Astrocyte (in vitro differentiated cells and primary cell): Measurements from ENCODE around the gene CCDC34. TPM values are rescaled to one million over a fixed set of nuclear protein-coding genes. Genes with fewer than 3 reads are reported as not detected.

Experiments
- DNase-seq: peaks from one replicate; pipeline ENCODE4 v3.0.0-alpha.2; 2010; ENCODE audit warnings: low read depth
- FAIRE-seq: peaks from 2 replicates; lab custom pipeline; 2011; peaks lifted over from hg19 to GRCh38; lab: Jason Lieb, UNC
- H2AFZ ChIP-seq: 2 replicates; pipeline ENCODE4 v1.6.0; 2012; ENCODE audit warnings: low read depth, low read length, inconsistent platforms
- H3K27ac ChIP-seq: 2 replicates; pipeline ENCODE4 v1.5.1; 2011; ENCODE audit warnings: low read depth, low read length, inconsistent platforms
- H3K27me3 ChIP-seq: 2 replicates; pipeline ENCODE4 v1.6.0; 2011; ENCODE audit warnings: low read length, inconsistent platforms; ENCODE audit not compliant: insufficient read depth
- H3K36me3 ChIP-seq: 2 replicates; pipeline ENCODE4 v1.5.1; 2011; ENCODE audit warnings: low read length, inconsistent platforms; ENCODE audit not compliant: insufficient read depth
- H3K4me1 ChIP-seq: 2 replicates; pipeline ENCODE4 v1.5.1; 2011; ENCODE audit warnings: low read length, inconsistent platforms; ENCODE audit not compliant: insufficient read depth
- H3K4me2 ChIP-seq: 2 replicates; pipeline ENCODE4 v1.6.0; 2012; ENCODE audit warnings: low read length, inconsistent platforms
- H3K4me3 ChIP-seq: 2 replicates; pipeline ENCODE4 v1.5.1; 2011; ENCODE audit warnings: low read depth, mild to moderate bottlenecking, low read length, inconsistent platforms; ENCODE audit not compliant: insufficient read depth
- H3K79me2 ChIP-seq: 2 replicates; pipeline ENCODE4 v1.6.0; 2012; ENCODE audit warnings: mild to moderate bottlenecking, low read length, inconsistent platforms; ENCODE audit not compliant: insufficient read depth
- H3K9ac ChIP-seq: 2 replicates; pipeline ENCODE4 v1.6.0; 2012; ENCODE audit warnings: mild to moderate bottlenecking, low read length, inconsistent platforms
- H3K9me3 ChIP-seq: 2 replicates; pipeline ENCODE4 v1.5.1; 2012; ENCODE audit warnings: low read depth, mild to moderate bottlenecking, low read length, inconsistent platforms; ENCODE audit not compliant: insufficient read depth
- H4K20me1 ChIP-seq: 2 replicates; pipeline ENCODE4 v1.6.0; 2012; ENCODE audit warnings: low read length, inconsistent platforms; ENCODE audit not compliant: insufficient read depth
- H3K27ac Mint-ChIP-seq: one replicate; pipeline ENCODE4 v1.8.0; 2021; ENCODE audit warnings: mild to moderate bottlenecking, mixed read lengths; ENCODE audit not compliant: unreplicated experiment
- H3K27me3 Mint-ChIP-seq: one replicate; pipeline ENCODE4 v1.8.0; 2021; ENCODE audit warnings: low read depth, mixed read lengths; ENCODE audit not compliant: unreplicated experiment
- H3K36me3 Mint-ChIP-seq: one replicate; pipeline ENCODE4 v1.8.0; 2021; ENCODE audit warnings: low read depth, mixed read lengths; ENCODE audit not compliant: unreplicated experiment
- H3K4me1 Mint-ChIP-seq: one replicate; pipeline ENCODE4 v1.8.0; 2021; ENCODE audit warnings: low read depth, mixed read lengths; ENCODE audit not compliant: unreplicated experiment
- H3K4me3 Mint-ChIP-seq: one replicate; pipeline ENCODE4 v1.8.0; 2021; ENCODE audit warnings: mild to moderate bottlenecking, moderate library complexity, mixed read lengths; ENCODE audit not compliant: unreplicated experiment
- H3K9me3 Mint-ChIP-seq: one replicate; pipeline ENCODE4 v1.8.0; 2021; ENCODE audit warnings: mild to moderate bottlenecking, mixed read lengths; ENCODE audit not compliant: unreplicated experiment
- CTCF ChIP-seq: IDR thresholded peaks from 2 replicates; pipeline ENCODE4 v1.5.1; 2011; ENCODE audit warnings: low read depth, mild to moderate bottlenecking, inconsistent platforms, low read length, moderate library complexity; ENCODE audit not compliant: insufficient read depth
- EZH2 ChIP-seq: IDR thresholded peaks from 2 replicates; pipeline ENCODE4 v1.6.1; 2012; ENCODE audit warnings: mild to moderate bottlenecking, low read length, inconsistent platforms; ENCODE audit not compliant: insufficient read depth
- total RNA-seq: library from RNA; stranded (reverse); gene quantifications from 2 replicates; pipeline ENCODE4 v1.2.1, GENCODE V29; 2021

Gene CCDC34
- total RNA-seq, 1 donor from 2014 or later = 12.8 TPM

DNA sequence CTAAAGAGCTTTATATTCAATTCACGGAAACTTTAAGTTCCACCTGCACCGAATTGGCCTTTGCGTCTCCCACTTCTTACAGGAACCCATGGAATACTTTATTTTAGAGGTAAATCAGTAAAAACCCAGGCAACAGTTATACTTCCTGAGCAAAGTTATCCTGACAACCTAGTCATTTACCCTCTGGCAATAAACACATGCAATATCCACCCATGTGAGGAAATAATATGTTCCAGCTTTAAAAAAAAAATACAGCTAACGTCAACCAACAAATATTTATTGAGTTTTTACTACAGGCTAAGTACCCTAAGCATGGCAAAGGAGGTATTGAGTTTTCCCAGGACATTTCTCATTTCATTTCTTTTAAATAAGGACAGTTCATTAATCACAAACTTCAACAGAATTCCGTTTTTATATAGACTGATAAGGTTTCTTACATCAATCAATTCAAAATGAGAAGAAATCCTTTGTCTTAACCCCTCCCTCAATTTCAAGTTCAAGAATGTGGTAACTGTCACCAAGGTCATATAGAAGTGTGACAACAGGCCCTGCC lies 38.3 kb upstream of the CCDC34 start:
- H3K9me3 ChIP-seq = no peaks in the 10 kb centered on the region
- DNase-seq (no peak), FAIRE-seq (no peak)
- peaks cover 2% of the 10 kb centered on the region for H3K36me3 Mint-ChIP-seq
- no peaks in the 10 kb centered on the region for H3K4me1 ChIP-seq
- H3K9ac ChIP-seq = no peak overlapping the region
- no peak overlapping the region for H2AFZ ChIP-seq
- H3K79me2 ChIP-seq = peaks cover 25% of the 10 kb centered on the region
- no peak overlapping the region for H3K4me3 Mint-ChIP-seq
- no peaks in the 10 kb centered on the region for H3K27me3 ChIP-seq
- H3K27ac Mint-ChIP-seq = no peak overlapping the region
- H3K4me3 ChIP-seq = no peak overlapping the region
- H3K4me2 ChIP-seq = no peak overlapping the region
- H4K20me1 ChIP-seq = peaks cover 33% of the 10 kb centered on the region
- peaks cover 22% of the 10 kb centered on the region for H3K4me1 Mint-ChIP-seq
- H3K27ac ChIP-seq = no peak overlapping the region
- H3K36me3 ChIP-seq = peaks cover 2% of the 10 kb centered on the region
- H3K27me3 Mint-ChIP-seq = no peaks in the 10 kb centered on the region
- no peaks in the 10 kb centered on the region for H3K9me3 Mint-ChIP-seq
- TF ChIP-seq CTCF (no peak), EZH2 (no peak)

DNA sequence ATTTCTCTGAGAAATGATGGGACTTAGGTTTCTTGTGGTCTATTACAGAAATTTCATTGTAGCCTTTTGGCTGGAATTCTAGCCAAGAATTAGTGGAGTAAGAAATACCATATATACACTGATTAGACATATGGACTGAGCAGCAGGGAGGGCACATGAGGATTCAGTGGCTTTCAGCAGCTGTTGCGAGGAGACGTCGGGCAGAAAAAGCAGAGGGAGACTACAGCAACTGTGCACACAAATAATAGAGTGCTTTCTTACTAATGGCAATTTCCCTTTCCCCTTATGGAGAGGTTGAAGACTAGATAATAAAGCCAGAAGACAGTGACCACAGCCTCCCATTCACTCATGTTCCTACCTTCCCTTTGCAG lies 35.4 kb upstream of the CCDC34 start:
- peaks cover 16% of the 10 kb centered on the region for H3K4me1 ChIP-seq
- H3K27me3 Mint-ChIP-seq = no peaks in the 10 kb centered on the region
- DNase-seq (no peak), FAIRE-seq (no peak)
- H3K36me3 ChIP-seq = peaks cover 2% of the 10 kb centered on the region
- TF ChIP-seq EZH2 = no peak
- no peak overlapping the region for H3K9ac ChIP-seq
- peaks cover 47% of the 10 kb centered on the region for H3K4me1 Mint-ChIP-seq
- H3K27ac ChIP-seq = no peak overlapping the region
- H3K4me3 Mint-ChIP-seq = no peak overlapping the region
- H3K36me3 Mint-ChIP-seq = peaks cover 2% of the 10 kb centered on the region
- peaks cover 17% of the 10 kb centered on the region for H3K79me2 ChIP-seq
- H3K4me2 ChIP-seq = no peak overlapping the region
- no peaks in the 10 kb centered on the region for H3K27me3 ChIP-seq
- H3K9me3 Mint-ChIP-seq = no peaks in the 10 kb centered on the region
- H3K27ac Mint-ChIP-seq = no peak overlapping the region
- H4K20me1 ChIP-seq = peaks cover 25% of the 10 kb centered on the region
- no peak overlapping the region for H2AFZ ChIP-seq
- no peaks in the 10 kb centered on the region for H3K9me3 ChIP-seq
- H3K4me3 ChIP-seq = no peak overlapping the region

- Mint-ChIP-seq H3K27me3 (no peaks in the 10 kb centered on the region), H3K4me1 (peaks cover 51% of the 10 kb centered on the region), H3K36me3 (peaks cover 2% of the 10 kb centered on the region), H3K27ac (peak overlapping the region; percentile 44), H3K4me3 (no peak overlapping the region), H3K9me3 (no peaks in the 10 kb centered on the region)
- Histone ChIP-seq H4K20me1 (peaks cover 25% of the 10 kb centered on the region), H3K36me3 (peaks cover under 1% of the 10 kb centered on the region), H3K79me2 (peaks cover 17% of the 10 kb centered on the region), H2AFZ (no peak overlapping the region), H3K9me3 (no peaks in the 10 kb centered on the region), H3K4me2 (no peak overlapping the region), H3K27ac (no peak overlapping the region), H3K27me3 (no peaks in the 10 kb centered on the region), H3K4me3 (no peak overlapping the region), H3K4me1 (peaks cover 20% of the 10 kb centered on the region), H3K9ac (no peak overlapping the region)
- DNase-seq = no peak
- FAIRE-seq = no peak
- TF ChIP-seq EZH2 = no peak
- no peak for TF ChIP-seq CTCF
Observed at GRCh38 chr11:27397624-27398399, 34.8 kb upstream of the CCDC34 start.
